Stimulated activated CD4-positive, alpha-beta T cell treated with anti-CD3 and anti-CD28 coated beads, Interleukin-4, amount 100 ng/mL, for 4 hours (primary cell): ENCODE measurements around the gene ZCCHC7.

Experiments used
- DNase-seq, 2 experiments: peaks; one replicate each; pipeline ENCODE4 v3.0.0-alpha.2; 2020

ZCCHC7 gene

GRCh38 chr9:37342895-37343294 lies 222.5 kb downstream of the ZCCHC7 start:
- no peak for DNase-seq

DNA sequence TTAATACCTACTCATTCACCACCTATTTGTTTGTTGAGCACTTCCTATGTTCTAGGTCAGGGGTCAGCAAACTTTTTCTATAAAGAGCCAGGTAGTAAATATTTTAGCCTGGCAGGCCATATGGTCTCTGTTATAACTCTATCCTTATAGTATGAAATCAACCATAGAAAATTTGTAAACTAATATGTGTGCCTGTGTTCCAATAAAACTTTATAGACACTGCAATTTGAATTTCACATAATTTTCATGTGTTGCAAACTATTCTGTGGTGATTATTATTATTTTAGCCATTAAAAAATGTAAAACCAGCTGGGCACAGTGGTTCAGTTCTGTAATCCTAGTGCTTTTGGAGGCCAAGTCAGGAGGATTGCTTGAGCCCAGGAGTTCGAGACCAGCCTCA lies 223.3 kb downstream of the ZCCHC7 start:
- no peak for DNase-seq

- no peak for DNase-seq
Measured at GRCh38 chr9:37345038-37345437, 224.7 kb downstream of the ZCCHC7 start.

DNA sequence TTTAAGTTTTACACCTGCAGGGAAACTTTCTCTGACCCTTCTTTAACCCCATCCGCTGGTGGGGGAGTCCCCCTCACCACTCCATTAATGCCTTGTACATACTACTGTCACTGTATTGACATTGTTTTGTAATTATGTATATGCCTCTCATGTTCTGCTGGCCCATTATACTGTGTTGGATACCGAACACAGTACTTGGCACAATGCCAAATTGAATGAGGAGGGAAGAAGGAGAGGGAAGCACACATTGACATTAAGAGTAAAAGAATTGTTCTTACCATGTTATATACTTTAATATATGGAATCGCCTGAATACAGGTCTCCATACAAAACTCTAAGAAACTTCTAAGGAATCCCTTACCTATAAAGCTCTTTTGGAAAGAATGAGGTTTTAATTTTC lies 228.5 kb downstream of the ZCCHC7 start:
- no peak for DNase-seq

DNA sequence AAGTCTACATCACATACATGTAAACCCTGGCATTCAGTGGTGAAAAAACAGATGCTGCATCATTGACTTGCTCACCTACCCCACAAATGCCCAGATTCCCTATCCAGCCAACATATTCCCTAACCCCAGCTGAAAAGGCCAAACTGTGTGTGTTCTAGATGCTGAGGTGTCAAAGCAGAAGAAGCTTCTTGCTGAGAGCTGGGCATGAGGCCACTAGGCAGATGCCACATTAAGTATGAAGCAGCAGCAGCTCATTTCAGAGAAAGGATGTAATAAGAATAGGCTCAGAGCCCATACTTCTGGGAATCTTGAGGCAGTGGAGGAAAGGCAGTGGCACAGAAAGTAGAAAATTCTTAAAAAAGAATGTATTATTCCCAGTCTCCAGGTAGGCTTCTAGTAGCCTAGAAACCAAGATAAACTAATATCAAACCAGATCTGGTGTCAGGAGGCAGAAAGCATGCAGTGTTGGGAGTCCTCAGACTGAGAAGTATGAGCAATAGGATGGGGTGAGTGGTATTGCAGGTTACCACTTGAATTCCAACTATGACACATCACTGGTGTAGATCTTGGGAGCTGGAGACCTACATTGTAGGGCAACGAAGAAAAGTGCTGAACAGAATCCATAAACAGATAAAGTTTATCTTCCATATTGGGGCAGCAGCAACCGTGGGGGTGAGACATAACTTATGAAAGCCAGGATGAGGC lies 230.3 kb downstream of the ZCCHC7 start:
- no peak for DNase-seq

GRCh38 chr9:37353791-37354190 lies 233.4 kb downstream of the ZCCHC7 start:
- no peak for DNase-seq

DNA sequence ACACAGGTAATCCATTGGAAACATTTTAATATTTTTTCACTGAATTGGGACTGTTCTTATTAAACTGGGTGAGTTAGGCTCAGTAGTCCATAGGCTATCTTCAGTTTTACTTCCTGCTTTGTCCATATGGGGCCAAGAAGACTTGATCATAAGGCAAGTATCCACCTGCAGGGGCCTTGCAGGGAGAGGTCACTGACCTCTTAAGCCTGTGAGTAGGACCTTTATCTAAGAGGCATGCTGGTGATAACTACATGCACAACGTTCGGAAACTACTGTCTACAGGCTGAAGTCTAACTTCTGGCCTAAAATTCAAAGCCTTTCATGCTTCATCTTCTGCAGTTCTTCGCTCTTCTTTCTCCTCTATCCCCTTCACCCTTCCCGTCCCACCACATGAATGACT lies 242.1 kb downstream of the ZCCHC7 start:
- DNase-seq: no peak

- no peak for DNase-seq
Measured at GRCh38 chr9:37363124-37363523, 242.8 kb downstream of the ZCCHC7 start.

DNA sequence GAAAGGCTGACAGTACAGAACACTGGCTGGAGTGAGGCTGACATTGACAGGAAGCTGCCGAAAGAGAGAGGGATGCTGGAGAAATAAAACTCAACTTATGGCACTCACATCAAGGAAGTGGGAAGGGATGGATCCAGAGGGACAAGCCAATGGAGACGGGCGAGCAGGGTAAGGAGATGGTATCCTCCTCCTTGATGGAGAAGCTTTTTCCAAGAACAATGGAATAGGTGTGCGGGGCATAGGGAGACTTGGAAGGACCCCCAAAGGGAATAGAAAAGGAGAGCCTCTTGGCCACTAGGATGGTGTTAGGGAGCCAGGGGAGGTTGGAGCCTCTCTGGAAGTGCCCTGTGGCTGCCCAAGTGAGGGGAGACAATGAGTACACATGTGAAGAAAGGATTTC lies 243.8 kb downstream of the ZCCHC7 start:
- DNase-seq: no peak

- peak in 1 of 2 experiments; percentile 13 for DNase-seq
Measured at GRCh38 chr9:37364751-37365360, 244.5 kb downstream of the ZCCHC7 start.

GRCh38 chr9:37369671-37370070 lies 249.3 kb downstream of the ZCCHC7 start:
- DNase-seq: no peak

- no peak for DNase-seq
Measured at GRCh38 chr9:37370282-37370681, 249.9 kb downstream of the ZCCHC7 start.

- DNase-seq: no peak
Measured at GRCh38 chr9:37370968-37371563, 250.7 kb downstream of the ZCCHC7 start.

DNA sequence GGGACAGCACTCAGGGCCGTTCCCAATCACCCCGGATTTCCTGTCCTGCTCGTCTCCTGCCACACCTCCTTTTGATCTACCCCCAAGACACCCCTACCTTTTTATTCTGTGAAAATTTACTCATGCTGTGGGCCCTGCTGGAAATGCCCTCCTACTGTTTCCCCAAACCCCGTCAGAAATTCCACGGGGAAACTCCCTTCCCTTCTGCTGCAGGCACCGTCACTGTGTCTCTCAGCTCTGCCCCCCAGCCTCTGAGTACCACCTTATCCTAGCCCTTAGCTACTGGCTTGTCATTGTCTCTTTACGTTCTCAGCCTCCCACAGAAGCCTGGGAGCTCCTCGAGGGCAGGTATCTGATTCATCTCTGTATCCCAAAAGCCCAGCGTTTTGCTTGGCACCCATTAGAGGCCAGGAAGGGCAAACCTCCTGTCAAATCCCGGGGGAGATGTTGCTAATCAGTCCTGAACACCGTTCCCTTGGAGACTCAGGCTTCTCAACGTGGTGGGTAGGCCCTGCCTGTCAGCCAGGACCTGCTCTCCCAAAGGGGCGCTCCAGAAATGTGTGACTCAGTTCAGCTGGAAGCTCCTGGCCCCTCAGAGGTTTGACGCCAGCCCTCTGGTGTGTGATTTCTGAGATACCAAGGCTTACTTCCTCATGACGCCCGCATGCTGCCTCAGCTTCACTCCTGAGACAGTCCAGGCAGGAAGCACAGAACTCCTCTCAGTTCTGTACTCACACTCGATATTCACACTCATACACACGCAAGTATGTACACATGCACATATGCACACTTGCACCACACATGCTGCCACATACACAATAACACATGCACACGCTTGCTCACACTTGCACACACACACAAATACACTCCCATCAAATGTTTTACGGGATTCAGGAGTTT lies 251.4 kb downstream of the ZCCHC7 start:
- DNase-seq: no peak

DNA sequence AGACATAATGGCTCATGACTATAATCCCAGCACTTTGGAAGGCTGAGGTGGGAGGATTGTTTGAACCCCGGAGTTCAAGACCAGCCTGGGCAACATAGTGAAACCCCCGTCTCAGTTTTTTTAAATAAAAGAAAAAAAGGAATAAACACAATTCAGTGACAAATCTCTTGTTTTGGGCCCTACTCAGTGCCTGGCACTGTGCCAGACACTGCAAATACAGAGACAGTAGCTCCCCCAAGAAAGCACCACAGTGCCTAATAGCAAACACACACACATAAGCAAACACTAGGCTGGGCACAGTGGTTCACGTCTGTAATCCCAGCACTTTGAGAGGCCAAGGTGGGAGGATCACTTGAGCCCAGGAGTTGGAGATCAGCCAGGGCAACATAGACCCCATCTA lies 252.5 kb downstream of the ZCCHC7 start:
- DNase-seq: no peak

GRCh38 chr9:37373621-37374020 lies 253.2 kb downstream of the ZCCHC7 start:
- no peak for DNase-seq

DNA sequence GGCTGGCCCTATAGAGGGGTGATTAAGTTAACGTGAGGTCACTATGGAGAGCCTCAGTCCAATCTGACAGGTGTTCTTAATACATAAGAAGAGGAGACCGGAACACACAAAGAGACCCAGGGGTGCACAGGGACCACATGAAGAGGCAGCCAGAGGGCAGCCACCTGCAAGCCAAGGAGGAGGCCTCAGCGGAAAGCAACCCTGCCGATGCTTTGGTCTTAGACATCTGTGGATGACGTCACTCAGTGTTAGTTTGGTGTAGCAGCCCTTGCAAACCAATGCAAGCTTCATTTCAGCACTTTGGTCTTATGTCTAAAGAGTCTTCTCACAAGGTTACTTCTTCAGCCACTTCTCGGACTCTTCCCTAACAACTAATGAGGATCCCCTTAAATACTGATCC lies 254.5 kb downstream of the ZCCHC7 start:
- no peak for DNase-seq

DNA sequence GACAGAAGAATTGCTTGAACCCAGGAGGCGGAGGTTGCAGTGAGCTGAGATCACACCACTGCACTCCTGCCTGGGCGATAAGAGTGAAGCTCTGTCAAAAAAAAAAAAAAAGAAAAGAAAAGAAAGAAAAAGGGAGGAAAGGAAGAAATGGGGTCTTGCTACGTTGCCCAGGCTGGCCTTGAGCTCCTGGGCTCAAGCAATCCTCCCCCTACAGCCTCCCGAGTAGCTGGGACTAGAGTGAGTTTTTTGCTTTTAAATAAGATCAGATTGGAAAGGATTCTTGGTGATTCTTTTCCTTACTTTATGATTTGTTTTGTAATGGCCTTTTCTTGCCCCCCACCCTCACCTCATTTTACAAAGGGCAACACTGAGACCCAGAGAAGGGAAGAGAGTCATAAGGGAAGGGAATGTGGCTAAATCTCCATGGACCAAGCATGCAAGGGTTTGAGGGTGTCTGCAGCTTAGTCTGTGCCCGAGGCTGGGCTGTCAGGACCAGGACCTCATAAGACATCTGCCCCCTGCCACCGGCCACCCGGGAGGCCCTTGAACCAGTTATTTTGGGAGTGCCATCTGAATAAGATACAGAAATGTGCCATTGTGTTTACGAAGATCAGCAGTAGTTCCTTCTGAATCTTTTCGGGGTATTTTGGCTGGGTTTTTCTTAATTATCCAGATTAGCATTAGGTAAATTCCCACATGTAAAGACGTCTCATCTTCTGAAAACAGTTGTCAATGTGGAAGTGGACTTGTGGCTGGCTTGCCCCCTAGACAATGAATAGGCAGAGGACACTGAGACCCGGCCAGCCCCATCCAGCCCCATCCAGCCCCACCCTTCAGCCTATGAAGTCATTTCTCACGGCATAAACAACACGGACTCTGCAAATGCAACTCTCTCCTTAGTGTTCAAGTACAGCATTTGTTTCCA lies 257.6 kb downstream of the ZCCHC7 start:
- DNase-seq: no peak

DNA sequence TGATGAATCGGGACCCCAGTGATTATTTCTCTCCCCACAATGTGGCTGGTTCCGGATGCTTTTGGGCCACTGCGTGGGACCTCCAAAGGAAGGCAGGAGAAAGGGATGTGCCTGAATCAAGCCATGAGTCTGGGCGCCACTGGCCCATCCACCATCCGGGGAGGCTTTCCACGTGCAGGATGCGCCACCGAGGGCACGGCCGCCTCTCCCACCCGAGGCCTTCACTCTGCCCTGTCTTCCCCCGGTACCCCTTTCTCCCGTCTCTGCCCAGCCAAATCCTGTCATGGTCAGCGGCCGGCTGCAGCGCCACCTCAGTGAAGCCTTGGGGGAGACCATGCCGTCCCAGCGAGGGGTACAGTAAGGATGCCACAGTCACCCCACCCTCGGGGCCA lies 258.2 kb downstream of the ZCCHC7 start:
- no peak for DNase-seq

DNA sequence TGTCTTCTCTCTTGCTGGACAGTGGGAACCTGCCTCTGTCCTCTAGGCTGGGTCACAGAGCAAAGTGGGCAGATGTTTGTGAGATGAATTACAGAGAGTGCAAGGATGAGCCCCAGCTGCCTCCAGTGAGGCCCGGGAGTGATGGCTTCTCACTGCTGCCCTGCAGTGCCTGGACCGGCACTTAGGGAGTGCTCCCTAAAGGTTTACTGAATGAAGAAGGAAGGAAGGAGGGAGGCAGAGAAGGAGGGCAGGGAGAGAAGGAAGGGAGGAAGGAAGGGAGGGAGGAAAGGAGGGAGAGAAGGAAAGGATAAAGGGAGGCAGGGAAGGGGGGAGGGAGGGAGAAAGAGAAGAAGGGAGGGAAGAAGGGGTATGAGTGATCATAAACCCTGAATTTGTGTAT lies 259.5 kb downstream of the ZCCHC7 start:
- DNase-seq: no peak

DNA sequence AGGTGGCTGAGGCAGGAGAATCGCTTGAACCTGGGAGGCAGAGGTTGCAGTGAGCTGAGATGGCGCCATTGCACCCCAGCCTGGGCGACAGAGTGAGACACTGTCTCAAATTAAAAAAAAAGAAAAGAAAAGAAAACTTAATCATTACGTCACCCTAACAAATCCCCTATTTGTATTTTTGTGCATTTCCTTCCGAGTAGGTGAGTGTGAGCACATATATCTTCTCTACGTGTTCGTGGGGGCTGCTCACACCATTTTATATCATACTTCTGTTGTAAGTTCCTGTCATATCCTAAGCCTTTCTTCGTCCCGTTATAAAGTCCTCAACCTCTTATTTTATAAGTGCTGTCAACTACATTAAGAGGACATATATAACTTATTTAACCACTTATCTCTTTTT lies 260.2 kb downstream of the ZCCHC7 start:
- DNase-seq: no peak

GRCh38 chr9:37381094-37381741 lies 260.8 kb downstream of the ZCCHC7 start:
- no peak for DNase-seq
